ENCODE measurements around the gene CDKN2B-AS1.

Gene CDKN2B-AS1

GRCh38 chr9:22117511-22118384, 123.2 kb downstream of the CDKN2B-AS1 start:
- no peak for TF ChIP-seq CTCF (IDR thresholded peaks at IDR 0.05; ENCODE audit: insufficient read depth, low read depth, low read length, missing control alignments)

DNA sequence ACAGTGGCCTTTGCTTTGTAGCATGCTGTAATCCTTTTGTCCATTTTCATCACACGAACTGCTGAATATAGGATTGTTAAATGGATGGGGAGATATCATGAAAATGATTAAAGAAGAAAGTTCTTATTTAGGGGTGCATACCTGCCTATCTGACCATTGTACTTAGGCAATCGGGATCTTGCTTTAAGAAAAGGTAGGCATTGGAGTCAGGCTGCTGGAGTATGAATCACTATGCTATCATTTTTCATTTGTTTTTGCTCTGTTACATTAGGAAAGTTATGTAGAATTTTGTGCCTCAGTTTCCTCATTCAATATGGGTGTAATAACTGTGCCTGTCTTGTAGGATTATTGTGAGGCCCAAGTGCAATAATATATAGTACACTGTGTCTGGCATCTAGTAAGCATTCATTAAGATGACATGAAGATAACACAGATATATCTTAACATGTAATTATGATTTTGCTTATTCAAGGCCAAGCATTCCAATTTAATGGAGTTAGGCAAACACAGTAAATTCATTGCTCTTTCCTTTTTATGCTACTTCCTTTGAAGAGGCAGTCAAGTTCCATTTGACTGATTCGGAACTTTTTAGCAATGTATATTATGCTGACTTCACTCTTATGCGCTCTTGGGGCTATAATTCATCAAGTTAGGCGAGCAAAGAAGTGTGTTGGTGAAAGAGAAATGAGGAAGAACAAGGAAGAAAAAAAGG, 124.4 kb downstream of the CDKN2B-AS1 start:
- TF ChIP-seq CTCF (IDR thresholded peaks at IDR 0.05; ENCODE audit: insufficient read depth, low read depth, low read length, missing control alignments) = no peak
- H3K4me3 ChIP-seq (ENCODE audit: low read depth, low read length) = no peak overlapping the region
- no peak for DNase-seq (ENCODE audit: low read depth)

More at GRCh38 chr9:22117511-22118384, 123.2 kb downstream of the CDKN2B-AS1 start:
- DNase-seq (ENCODE audit: low read depth) = no peak
- H3K4me3 ChIP-seq (ENCODE audit: low read depth, low read length) = no peak overlapping the region

GRCh38 chr9:22119522-22120158, 125.0 kb downstream of the CDKN2B-AS1 start:
- peak; percentile 48 for TF ChIP-seq CTCF (IDR thresholded peaks at IDR 0.05; ENCODE audit: insufficient read depth, low read depth, low read length, missing control alignments)
- H3K4me3 ChIP-seq (ENCODE audit: low read depth, low read length) = no peak overlapping the region
- DNase-seq (ENCODE audit: low read depth) = peak; percentile 38

DNA sequence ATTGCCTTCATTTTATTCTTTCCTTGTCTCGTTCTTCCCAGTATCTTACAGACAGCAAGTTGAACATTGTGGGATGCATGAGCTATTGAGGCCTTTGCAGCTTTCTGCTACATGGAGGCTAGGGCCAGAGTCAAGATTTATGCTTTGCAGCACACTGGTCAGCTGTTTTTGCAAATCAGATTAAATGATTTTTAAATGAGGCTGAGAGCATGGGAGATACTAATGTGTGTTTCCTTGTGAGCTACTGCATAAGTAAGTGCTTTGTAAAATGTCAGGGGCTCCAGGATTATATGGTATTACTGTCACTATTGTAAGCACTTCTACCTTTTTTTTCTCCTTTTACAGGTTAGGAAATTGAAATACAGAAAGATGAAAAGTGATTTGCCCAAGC, 125.6 kb downstream of the CDKN2B-AS1 start:
- TF ChIP-seq CTCF (IDR thresholded peaks at IDR 0.05; ENCODE audit: insufficient read depth, low read depth, low read length, missing control alignments) = no peak
- H3K4me3 ChIP-seq (ENCODE audit: low read depth, low read length) = no peak overlapping the region
- no peak for DNase-seq (ENCODE audit: low read depth)

DNA sequence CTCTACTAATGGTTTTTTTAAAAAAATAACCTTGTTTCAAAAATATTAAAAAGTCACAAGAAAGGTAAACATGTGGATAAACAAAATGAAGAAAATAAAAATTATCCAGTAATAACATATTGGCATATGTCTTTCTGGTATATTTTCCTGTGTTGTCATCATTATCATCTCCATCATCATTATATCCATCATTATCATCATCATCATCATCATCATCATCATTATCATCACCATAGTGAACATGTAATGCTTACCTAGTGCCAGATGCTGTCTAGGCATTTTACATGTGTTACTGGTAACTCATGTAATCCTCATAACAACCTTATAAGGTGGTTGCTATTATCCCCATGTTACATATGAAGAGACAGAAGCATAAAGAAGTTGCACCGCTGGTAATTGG, 126.0 kb downstream of the CDKN2B-AS1 start:
- no peak for DNase-seq (ENCODE audit: low read depth)
- no peak for TF ChIP-seq CTCF (IDR thresholded peaks at IDR 0.05; ENCODE audit: insufficient read depth, low read depth, low read length, missing control alignments)
- no peak overlapping the region for H3K4me3 ChIP-seq (ENCODE audit: low read depth, low read length)

DNA sequence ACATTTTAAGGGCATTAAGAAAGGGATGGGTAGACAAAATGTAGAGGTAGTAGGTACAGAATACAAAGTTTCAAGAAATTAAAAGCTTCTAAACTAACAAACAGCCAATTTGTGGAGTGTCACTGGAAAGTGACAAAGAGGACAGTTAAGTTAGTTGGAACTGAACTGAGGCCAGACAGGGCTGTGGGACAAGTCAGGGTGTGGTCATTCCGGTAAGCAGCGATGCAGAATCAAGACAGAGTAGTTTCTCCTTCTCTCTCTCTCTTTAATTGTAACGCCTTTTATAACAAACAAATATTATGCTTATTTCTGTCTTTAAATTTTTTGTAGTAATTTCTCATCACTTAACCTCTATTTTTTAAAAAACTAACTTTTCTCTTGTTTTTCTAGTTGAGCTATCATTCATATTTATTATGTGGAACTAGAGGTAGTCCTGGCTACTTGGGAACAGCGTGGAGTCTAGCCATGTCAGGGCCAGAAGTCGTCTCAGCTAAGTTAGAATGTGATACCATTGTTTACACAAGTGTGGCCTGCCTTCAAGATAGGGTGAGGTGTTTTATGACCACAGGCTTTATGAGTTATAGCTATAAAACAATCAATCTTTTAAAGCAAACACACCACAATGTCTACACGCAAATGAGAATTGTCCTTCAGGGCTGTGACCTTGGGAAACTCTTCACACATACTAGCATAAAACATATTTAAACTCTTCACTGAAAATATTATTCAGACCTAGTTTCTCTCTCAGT, 129.8 kb downstream of the CDKN2B-AS1 start:
- H3K4me3 ChIP-seq (ENCODE audit: low read depth, low read length) = no peak overlapping the region
- no peak for TF ChIP-seq CTCF (IDR thresholded peaks at IDR 0.05; ENCODE audit: insufficient read depth, low read depth, low read length, missing control alignments)
- no peak for DNase-seq (ENCODE audit: low read depth)
